GM12801 (cell line): ENCODE data around the gene CCN5.

ENCODE experiments used
- CTCF ChIP-seq: IDR thresholded peaks from one replicate; pipeline ENCODE4 v1.5.1; 2011; ENCODE audit warnings: control low read depth; ENCODE audit not compliant: insufficient read length; ENCODE audit errors: extremely low read depth

The CCN5 gene

GRCh38 chr20:44750081-44750805, 35.1 kb downstream of the CCN5 start:
- TF ChIP-seq CTCF: no peak

- TF ChIP-seq CTCF: no peak
Measured at GRCh38 chr20:44752099-44752931, 37.1 kb downstream of the CCN5 start.

GRCh38 chr20:44754554-44754953, 39.4 kb downstream of the CCN5 start:
- TF ChIP-seq CTCF: no peak

GRCh38 chr20:44756011-44756688, 41.0 kb downstream of the CCN5 start:
- TF ChIP-seq CTCF: no peak

- no peak for TF ChIP-seq CTCF
Measured at GRCh38 chr20:44756956-44757355, 41.8 kb downstream of the CCN5 start.

GRCh38 chr20:44758247-44759101, 43.3 kb downstream of the CCN5 start:
- no peak for TF ChIP-seq CTCF
